OCI-LY3 (cell line): ENCODE data around the gene VAV3.
A peak's percentile ranks its signal among the peaks of the same experiment; 100 is the strongest.

Experiments used
- H2AFZ ChIP-seq: fragments of 200-600, 300-600 bp; shearing (Covaris generic); 2 replicates; pipeline ENCODE4 v1.6.0; 2014; ENCODE audit warnings: antibody characterized with exemption, low read depth, low read length
- H3K27ac ChIP-seq: fragments of 200-600, 300-600 bp; sonication (generic); 2 replicates; pipeline ENCODE4 v1.5.1; 2014; ENCODE audit warnings: mild to moderate bottlenecking, low read length, moderate library complexity, mixed read lengths
- H3K27me3 ChIP-seq: fragments of 200-600, 300-600 bp; sonication (generic); 2 replicates; pipeline ENCODE4 v1.6.1; 2014; ENCODE audit warnings: low read depth, low read length, mixed read lengths
- H3K36me3 ChIP-seq: fragments of 200-600, 300-600 bp; sonication (generic); replicated peaks from 2 replicates; pipeline ENCODE3; 2014; ENCODE audit warnings: low read depth, low read length, mixed read lengths
- H3K4me1 ChIP-seq: fragments of 300-600, 200-600 bp; sonication (generic); 2 replicates; pipeline ENCODE4 v1.6.1; 2014; ENCODE audit warnings: low read length, mixed read lengths
- H3K4me2 ChIP-seq: fragments of 200-600, 300-600 bp; sonication (generic); 2 replicates; pipeline ENCODE4 v1.6.1; 2014; ENCODE audit warnings: low read length, mixed read lengths
- H3K4me3 ChIP-seq: fragments of 300-600, 200-600 bp; sonication (generic); 2 replicates; pipeline ENCODE4 v1.5.1; 2014; ENCODE audit warnings: antibody characterized with exemption, mild to moderate bottlenecking, low read length, moderate library complexity
- H3K79me2 ChIP-seq: fragments of 300-600, 200-600 bp; shearing (Covaris generic); 2 replicates; pipeline ENCODE4 v1.6.1; 2014; ENCODE audit warnings: mild to moderate bottlenecking, low read length, mixed read lengths
- H3K9ac ChIP-seq: fragments of 300-600, 200-600 bp; shearing (Covaris generic); 2 replicates; pipeline ENCODE4 v1.6.0; 2014; ENCODE audit warnings: mild to moderate bottlenecking, low read length, moderate library complexity
- H3K9me3 ChIP-seq: fragments of 200-600, 300-600 bp; shearing (Covaris generic); 2 replicates; pipeline ENCODE4 v1.6.1; 2014; ENCODE audit warnings: low read length, mixed read lengths; ENCODE audit not compliant: insufficient read depth
- H4K20me1 ChIP-seq: fragments of 200-600, 300-600 bp; sonication (generic); 2 replicates; pipeline ENCODE4 v1.6.1; 2016; ENCODE audit warnings: low read length, mixed read lengths; ENCODE audit not compliant: insufficient read depth
- CTCF ChIP-seq: fragments of 200-600, 300-600 bp; sonication (generic); IDR thresholded peaks from 2 replicates; pipeline ENCODE4 v1.5.1; 2014; ENCODE audit warnings: antibody characterized with exemption, low read length, low read depth
- EZH2phosphoT487 ChIP-seq: fragments of 200-600 bp; shearing (Covaris generic); IDR thresholded peaks from 2 replicates; pipeline ENCODE4 v1.6.1; 2018; ENCODE audit warnings: antibody characterized with exemption, mixed run types, low read depth

Gene VAV3

GRCh38 chr1:107531065-107531908, 433.7 kb downstream of the VAV3 start:
- Histone ChIP-seq H3K36me3 (no peaks in the 10 kb centered on the region), H3K79me2 (no peaks in the 10 kb centered on the region), H3K4me2 (no peak overlapping the region), H3K27ac (no peak overlapping the region), H2AFZ (no peak overlapping the region), H3K27me3 (no peaks in the 10 kb centered on the region), H4K20me1 (no peaks in the 10 kb centered on the region), H3K4me1 (peaks cover 13% of the 10 kb centered on the region), H3K9me3 (no peaks in the 10 kb centered on the region), H3K4me3 (no peak overlapping the region), H3K9ac (no peak overlapping the region)
- TF ChIP-seq CTCF: no peak
- no peak for TF ChIP-seq EZH2phosphoT487

DNA sequence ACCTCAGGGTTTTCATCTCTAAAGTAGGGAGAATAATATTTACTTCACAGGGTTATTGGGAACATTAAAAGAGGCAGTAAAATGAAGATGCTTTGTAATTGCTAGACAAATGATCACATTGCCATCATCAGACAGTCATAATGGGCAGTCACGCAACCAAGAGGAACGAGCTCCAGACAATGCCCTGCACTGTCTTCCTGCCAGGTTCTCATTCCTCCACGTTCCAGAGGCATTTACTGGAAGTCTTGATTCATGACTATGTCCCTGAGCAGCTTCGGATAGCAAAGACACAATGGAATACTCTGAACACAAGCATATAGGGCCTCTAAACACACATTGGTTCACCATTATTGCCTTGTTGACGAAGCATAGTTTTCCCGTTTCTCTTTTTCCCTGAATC, 434.4 kb downstream of the VAV3 start:
- no peak for TF ChIP-seq EZH2phosphoT487
- no peak for TF ChIP-seq CTCF
- H3K4me2 ChIP-seq: no peak overlapping the region
- H3K27ac ChIP-seq: no peak overlapping the region
- no peak overlapping the region for H3K9ac ChIP-seq
- H3K36me3 ChIP-seq: no peaks in the 10 kb centered on the region
- H2AFZ ChIP-seq: no peak overlapping the region
- H3K79me2 ChIP-seq: no peaks in the 10 kb centered on the region
- no peak overlapping the region for H3K4me3 ChIP-seq
- H3K9me3 ChIP-seq: no peaks in the 10 kb centered on the region
- no peaks in the 10 kb centered on the region for H3K27me3 ChIP-seq
- H3K4me1 ChIP-seq: peaks cover 5% of the 10 kb centered on the region
- no peaks in the 10 kb centered on the region for H4K20me1 ChIP-seq

DNA sequence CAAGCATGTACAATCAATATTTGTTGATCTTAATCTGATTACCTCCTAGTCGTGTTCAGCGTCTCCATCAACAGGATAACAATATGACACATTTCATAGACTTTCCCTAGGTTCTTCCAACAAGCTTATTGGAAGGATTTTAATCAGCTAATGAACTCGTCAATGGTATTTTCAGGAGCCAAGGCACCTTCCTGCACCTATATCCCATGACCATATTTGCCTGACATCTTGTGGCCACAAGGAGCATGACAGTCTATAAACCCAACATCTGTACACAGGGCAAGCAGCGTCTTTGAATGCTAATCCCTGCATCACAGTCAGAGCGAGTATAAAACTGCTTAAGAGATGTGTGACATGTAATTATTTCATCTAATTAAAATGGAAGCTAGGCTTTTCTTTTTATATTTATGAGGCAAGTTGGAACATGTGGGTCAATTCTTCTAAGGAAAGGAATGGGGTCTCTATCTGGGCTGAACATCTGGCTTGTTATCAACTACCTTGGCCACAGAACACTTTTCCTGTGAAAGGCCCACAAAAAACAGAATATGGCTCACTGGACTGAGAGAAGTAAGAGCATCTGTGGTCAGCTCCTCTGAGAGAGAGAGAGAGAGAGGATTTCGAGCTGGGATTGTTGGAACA, 435.4 kb downstream of the VAV3 start:
- Histone ChIP-seq H2AFZ (no peak overlapping the region), H3K4me3 (no peak overlapping the region), H4K20me1 (no peaks in the 10 kb centered on the region), H3K27ac (no peak overlapping the region), H3K9me3 (no peaks in the 10 kb centered on the region), H3K27me3 (no peaks in the 10 kb centered on the region), H3K4me1 (no peaks in the 10 kb centered on the region), H3K4me2 (no peak overlapping the region), H3K36me3 (no peaks in the 10 kb centered on the region), H3K79me2 (no peaks in the 10 kb centered on the region), H3K9ac (no peak overlapping the region)
- peak; percentile 77 for TF ChIP-seq CTCF
- no peak for TF ChIP-seq EZH2phosphoT487

GRCh38 chr1:107526524-107527198, 438.3 kb downstream of the VAV3 start:
- TF ChIP-seq EZH2phosphoT487 (no peak), CTCF (no peak)
- Histone ChIP-seq H3K9ac (no peak overlapping the region), H3K9me3 (no peaks in the 10 kb centered on the region), H2AFZ (no peak overlapping the region), H3K4me1 (no peaks in the 10 kb centered on the region), H3K4me3 (no peak overlapping the region), H4K20me1 (no peaks in the 10 kb centered on the region), H3K27me3 (no peaks in the 10 kb centered on the region), H3K36me3 (no peaks in the 10 kb centered on the region), H3K4me2 (no peak overlapping the region), H3K79me2 (no peaks in the 10 kb centered on the region), H3K27ac (no peak overlapping the region)
